AG09319 (cell line): ENCODE results near the gene AGAP2.

Experiments used
- DNase-seq: peaks from one replicate; pipeline ENCODE4 v3.0.0-alpha.2; 2010; ENCODE audit warnings: low read depth; ENCODE audit errors: extremely low read depth
- TF ChIP-seq, protein P1 (sequence below): IDR thresholded peaks from 2 replicates; pipeline ENCODE4 v1.5.1; 2011; ENCODE audit warnings: low read depth, mild to moderate bottlenecking, inconsistent platforms, low read length, moderate library complexity

The AGAP2 gene

DNA sequence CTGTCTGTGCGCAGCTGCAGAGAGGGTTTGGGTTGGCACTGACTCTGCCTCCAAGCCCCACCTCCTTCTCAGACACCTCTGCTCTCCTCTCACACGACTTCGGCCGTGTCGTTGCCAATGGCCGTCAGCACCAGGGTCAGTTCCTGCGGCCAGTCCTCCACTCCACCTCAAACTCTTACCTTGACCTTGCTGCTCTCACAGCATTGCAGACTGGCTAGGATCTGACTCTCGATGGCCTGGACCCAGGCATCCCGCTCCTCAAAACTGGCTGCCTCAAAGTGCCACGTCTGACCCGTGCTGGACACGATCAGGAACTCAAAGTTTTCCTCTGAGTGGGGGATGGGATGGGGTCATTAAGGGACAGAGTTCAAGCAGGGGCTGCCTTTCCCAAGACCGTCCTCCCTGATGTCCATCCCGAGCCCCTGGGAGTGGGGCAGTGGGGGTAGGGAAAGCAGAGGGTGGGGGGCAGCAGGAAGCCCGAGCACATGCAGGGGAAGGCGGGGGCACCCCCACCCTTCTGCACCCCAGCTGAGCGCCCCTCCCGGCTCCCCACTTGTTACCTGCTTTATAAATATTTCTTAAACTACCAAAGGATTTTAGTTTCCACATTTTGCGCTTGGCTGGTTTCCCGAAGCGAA lies 10.7 kb downstream of the AGAP2 start:
- TF ChIP-seq, protein P1, sequence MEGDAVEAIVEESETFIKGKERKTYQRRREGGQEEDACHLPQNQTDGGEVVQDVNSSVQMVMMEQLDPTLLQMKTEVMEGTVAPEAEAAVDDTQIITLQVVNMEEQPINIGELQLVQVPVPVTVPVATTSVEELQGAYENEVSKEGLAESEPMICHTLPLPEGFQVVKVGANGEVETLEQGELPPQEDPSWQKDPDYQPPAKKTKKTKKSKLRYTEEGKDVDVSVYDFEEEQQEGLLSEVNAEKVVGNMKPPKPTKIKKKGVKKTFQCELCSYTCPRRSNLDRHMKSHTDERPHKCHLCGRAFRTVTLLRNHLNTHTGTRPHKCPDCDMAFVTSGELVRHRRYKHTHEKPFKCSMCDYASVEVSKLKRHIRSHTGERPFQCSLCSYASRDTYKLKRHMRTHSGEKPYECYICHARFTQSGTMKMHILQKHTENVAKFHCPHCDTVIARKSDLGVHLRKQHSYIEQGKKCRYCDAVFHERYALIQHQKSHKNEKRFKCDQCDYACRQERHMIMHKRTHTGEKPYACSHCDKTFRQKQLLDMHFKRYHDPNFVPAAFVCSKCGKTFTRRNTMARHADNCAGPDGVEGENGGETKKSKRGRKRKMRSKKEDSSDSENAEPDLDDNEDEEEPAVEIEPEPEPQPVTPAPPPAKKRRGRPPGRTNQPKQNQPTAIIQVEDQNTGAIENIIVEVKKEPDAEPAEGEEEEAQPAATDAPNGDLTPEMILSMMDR, result no peak
- no peak for DNase-seq

DNA sequence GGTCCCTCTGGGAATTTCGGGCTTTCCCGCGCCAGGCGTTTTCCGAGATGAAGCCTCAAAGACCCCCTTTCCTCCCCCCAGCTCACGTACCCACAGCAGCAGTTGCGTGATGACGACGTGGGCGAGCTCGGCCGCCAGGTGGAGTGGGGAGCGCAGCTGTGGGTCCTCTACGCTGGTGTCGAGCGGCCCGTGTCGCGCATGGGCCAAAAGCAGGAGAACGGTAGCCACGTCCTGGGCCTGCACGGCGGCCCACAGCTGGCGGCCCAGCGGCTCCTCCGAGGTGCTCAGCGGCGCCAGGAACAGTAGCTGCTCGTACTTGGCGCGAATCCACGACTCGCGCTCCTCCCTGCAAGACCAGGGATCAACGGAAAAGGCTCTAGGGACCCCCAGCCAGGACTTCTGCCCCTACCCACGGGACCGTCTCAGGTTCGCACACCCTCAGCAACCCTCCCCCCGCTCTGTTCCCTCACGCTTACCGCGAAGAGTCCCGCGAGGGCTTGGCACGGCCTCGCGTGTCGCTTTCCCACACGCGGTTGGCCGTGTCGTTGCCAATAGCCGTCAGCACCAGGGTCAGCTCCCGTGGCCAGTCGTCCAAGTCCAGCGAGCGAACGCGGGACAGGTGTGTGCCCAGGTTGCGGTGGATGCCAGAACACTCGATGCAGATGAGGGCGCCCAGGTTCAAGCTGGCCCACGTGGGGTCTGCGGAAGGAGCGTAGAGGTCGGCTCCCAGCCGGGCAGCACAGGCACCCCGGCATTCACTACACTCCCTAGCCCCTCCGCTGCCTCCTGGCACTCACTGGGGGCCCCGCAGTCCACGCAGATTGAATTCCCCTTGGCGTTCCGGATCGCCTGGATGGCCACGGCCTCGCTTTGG lies 11.4 kb downstream of the AGAP2 start:
- no peak for DNase-seq
- TF ChIP-seq, protein P1, result peak; percentile 46

DNA sequence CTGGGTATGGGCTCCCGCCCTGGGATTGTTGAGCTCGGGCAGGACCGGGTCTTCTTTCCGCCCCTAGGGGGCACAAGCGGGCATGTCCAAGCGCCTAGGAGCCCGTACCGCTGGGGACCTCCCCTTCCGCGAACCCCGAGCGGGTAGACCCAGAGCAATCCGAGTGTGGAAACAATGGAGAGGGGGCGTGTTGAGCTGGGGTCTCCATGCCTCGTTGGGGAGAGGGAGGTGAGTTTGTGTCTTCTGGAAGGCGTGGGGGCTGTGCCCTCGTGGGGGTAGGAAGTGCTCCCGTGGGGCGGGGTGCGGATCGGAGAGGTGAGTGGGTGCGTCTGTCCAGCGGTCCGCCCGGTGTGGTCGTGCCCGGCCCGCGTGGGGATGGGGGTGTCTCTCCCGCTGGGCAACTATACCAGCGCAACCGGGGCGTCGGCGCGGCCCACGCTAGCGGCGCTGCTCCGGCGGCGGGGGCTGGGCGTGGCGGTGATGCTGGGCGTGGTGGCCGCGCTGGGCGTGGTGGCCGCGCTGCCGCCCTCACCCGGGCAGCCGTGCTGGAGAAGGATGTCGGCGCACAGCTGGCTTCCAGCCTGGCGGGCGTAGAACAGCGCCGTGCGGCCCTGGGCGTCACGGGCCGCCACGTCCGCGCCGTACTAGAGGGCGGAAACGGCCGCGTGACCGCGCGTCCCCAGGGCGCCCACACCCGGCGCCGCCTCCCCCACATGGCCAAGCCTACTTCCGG lies 12.2 kb downstream of the AGAP2 start:
- DNase-seq, result peak; percentile 55
- TF ChIP-seq, protein P1, result peak; percentile 94

DNA sequence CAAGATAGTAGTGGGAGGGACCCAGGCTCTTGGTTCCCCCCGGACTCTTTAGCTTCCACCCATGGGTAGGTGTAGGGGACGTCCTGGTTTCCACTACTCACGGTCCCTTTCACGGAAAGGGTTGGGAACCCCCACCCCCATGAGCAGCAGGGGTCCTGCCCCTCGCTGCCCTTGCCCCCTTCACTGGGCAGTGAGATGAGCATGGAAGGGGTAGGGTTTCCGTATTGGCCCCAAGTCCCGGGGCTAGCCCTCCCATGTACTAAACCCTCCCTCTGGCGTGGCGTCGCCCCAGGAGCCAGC lies 12.7 kb downstream of the AGAP2 start:
- no peak for DNase-seq
- TF ChIP-seq, protein P1, result no peak

DNA sequence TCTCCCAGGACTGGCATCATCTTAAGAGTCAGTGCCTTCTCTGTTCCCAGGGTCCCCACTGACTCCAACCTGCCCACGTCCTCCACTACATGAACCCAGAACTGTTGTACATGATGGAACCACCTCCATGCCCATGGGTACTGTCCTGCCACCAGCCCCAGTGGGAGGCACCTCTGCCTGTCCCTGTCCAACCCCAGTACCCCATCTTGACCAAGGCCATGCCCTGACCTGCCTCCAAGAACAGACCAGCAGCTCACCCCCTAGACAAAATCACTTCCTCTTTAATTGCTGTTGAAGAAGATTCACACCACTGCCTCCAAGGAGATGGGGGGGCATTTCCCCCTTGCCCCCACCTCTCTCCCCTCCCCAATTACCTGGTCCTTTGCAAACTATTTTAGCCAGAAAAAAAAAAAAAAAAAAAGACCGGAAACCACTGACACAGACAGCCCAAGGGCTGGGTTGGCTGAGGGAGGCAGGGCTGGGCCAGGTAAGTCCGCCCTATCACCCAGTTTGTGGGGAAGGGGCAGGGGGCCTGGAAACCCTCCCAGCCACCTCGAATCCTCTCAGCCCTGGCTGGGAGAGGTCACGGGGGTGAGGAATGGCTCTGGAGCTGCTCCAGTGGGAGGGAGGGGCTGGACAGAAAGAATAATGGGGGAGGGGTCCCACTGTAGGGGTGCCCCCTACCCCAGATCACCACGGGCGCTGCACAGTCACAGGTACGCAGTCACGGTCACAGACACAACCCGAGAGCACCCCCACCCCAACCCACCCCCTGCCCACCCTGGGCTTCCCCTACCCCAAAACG lies 13.4 kb downstream of the AGAP2 start:
- TF ChIP-seq, protein P1, result no peak
- no peak for DNase-seq

DNA sequence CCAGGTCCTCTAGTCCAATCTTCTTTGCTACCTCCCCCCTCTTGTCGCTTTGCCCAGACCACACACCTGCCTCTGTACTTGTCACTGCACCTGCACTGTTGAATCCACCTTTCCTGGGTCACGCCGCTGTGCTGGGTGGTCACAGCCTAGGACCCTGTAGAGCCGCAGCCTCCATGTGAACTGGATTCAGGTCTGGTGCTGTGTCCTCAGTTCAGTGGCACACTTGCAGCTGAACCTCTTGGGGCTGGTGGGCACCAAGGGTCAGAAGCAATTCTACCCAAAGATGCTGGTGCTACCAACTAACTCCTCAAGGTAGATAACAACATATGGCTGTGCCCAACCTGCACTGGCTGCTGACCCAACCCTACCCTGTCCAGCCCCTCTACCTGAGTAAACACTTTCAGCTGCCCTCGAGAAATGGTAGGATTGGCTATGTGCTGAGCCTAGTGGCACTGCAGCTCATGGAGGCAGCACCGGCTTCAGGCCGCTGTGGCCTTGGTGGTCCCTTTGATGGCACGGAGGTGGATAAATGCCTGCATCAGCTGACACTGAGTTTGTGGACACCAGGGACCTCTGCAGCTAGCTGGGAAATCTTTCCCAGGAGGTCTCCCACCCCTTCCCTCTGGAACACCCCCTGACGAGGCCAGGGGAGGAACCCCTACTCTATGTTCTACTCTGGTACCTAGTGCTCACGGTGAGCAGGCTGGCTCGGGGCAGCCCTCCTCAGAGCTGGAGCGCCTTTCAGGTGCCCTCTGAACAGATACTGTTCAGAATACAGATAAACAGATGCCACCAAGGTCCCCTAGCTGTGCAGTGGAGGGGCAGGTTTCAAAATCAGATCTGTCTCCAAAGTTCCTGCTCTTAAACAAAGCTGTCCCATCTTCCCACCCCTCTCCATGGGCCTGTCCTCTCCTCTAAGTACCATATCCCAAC lies 14.3 kb downstream of the AGAP2 start:
- TF ChIP-seq, protein P1, result no peak
- DNase-seq, result no peak
